ENCODE data around the gene UMAD1.

GRCh38 chr7:7710469-7710868, 69.9 kb downstream of the UMAD1 start:
- TF ChIP-seq CTCF (IDR thresholded peaks at IDR 0.05): no peak
- no peak for TF ChIP-seq POLR2A (IDR thresholded peaks at IDR 0.05)

Data from thyroid gland (tissue), 4 donors.